T-helper 2 cell treated with Interferon-gamma antibody and Interleukin-4, amounts not matched to agents 5 μg/mL and 100 μg/mL, for 36 hours (primary cell): ENCODE measurements around the gene USO1.
A peak's percentile ranks its signal among the peaks of the same experiment; 100 is the strongest.
"Not testable (repeated sequence)": the region's sequence is repeated elsewhere in the genome, so short reads cannot be mapped to it uniquely, and the experiment has no call there.

Source experiments
- DNase-seq: peaks from one replicate; pipeline ENCODE4 v3.0.0; 2021; ENCODE audit warnings: low spot score
- H3K27ac Mint-ChIP-seq: one replicate; pipeline ENCODE4 v1.8.0; 2021; ENCODE audit warnings: mild to moderate bottlenecking, mixed read lengths
- H3K27me3 Mint-ChIP-seq: one replicate; pipeline ENCODE4 v1.8.0; 2021; ENCODE audit warnings: low read depth, mixed read lengths
- H3K36me3 Mint-ChIP-seq: one replicate; pipeline ENCODE4 v1.8.0; 2021; ENCODE audit warnings: low read depth, mixed read lengths
- H3K4me1 Mint-ChIP-seq: one replicate; pipeline ENCODE4 v1.8.0; 2021; ENCODE audit warnings: low read depth, mixed read lengths
- H3K4me3 Mint-ChIP-seq: one replicate; pipeline ENCODE4 v1.8.0; 2022; ENCODE audit warnings: mild to moderate bottlenecking, moderate library complexity, mixed read lengths
- H3K9me3 Mint-ChIP-seq: one replicate; pipeline ENCODE4 v1.8.0; 2021; ENCODE audit warnings: mixed read lengths

Gene USO1

DNA sequence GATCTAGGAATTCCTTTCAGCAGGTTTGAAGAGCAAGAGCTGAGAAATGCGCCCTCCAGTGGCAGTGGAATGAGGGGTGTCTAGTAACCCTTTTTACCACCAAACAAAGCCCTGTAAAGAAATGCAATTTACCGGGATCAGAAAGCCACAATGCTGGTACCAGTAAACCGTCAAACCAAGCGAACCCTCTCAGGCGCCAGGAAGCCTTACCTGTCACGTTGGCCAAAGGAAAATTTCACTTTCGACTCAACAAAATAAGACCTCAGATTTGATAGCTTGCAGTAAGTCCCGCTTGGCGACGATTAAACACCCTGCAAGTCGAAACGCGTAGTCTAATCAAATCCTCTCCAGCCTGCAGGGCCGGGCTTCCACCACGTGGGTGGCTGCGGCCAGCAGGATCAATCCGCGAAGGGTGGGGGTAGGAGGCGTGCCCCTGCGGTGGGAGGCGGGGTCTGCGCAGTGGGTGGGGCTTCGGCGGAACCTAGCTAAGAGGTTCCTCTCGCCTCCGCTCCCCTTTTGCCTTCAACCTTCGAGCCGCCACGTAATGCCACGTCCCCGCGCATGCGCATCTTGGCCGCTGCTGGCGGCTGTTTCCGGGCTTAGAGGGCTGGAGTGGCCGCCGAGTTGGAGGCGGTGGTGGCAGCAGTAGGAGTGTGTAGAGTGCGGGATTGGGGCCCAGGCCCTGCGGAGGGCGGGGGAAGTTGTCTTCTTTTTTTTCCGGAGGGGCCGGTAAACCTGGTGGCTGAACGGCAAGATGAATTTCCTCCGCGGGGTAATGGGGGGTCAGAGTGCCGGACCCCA is at the start of gene USO1:
Gene USO1 (plus strand): TSS at position 512 of the 801 bp plus-strand sequence. CDS start 243 bp downstream, at position 755.
- peak within 1 kb of the TSS; percentile 100 for H3K27ac Mint-ChIP-seq
- peak; percentile 99 for DNase-seq
- H3K27me3 Mint-ChIP-seq, result no peaks in the 10 kb centered on the region
- no peaks in the 10 kb centered on the region for H3K9me3 Mint-ChIP-seq
- H3K36me3 Mint-ChIP-seq, result peaks cover 12% of the 10 kb centered on the region
- peak within 1 kb of the TSS; percentile 100 for H3K4me3 Mint-ChIP-seq
- H3K4me1 Mint-ChIP-seq, result peaks cover 28% of the 10 kb centered on the region

DNA sequence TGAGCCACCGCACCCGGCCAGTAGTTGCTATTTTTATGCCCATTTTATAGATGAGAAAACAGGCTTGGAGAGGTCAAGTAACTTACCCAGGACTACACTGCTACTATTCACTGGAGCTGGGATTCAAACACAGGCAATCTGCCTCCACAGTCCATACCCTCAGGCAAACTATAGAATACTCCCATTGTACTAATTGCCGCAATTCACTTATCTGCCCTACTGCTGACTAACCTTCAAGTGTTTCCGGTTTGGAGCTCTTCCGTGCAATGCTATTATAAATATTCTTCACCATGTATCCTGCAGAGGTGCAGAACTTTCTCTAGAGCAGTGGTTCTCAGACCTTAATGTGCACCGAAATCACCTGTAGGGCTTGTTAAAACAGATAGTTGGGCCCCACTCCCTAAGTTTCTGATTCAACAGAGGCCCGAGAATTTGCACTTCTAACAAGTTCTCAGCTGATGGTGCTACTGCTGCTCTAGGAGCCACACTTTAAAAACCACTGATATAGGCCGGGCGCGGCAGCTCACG is 49.3 kb upstream of the USO1 start:
- H3K4me1 Mint-ChIP-seq, result peaks cover 25% of the 10 kb centered on the region
- no peaks in the 10 kb centered on the region for H3K9me3 Mint-ChIP-seq
- no peak for DNase-seq
- peak overlapping the region; percentile 39 for H3K27ac Mint-ChIP-seq
- peaks cover 11% of the 10 kb centered on the region for H3K36me3 Mint-ChIP-seq
- no peak overlapping the region for H3K4me3 Mint-ChIP-seq
- no peaks in the 10 kb centered on the region for H3K27me3 Mint-ChIP-seq

DNA sequence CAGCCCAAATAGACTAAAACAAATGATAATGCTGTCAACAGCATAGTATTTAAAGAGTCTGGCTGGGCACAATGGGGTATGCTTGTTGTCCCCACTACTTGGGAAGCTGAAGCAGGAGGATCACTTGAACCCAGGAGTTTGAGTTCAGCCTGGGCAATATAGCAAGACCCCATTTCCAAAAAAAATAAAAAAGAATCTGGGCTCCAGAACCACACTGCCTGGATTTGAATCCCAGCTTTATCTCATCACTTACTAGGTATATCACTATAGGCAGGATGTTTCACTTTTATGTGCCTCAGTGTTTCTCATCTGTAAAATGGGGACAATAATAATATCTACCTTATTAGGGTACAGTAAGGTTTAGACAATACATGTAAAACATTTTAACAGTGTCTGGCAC is 45.9 kb upstream of the USO1 start:
- Mint-ChIP-seq H3K4me1 (peaks cover 24% of the 10 kb centered on the region), H3K27ac (no peak overlapping the region), H3K4me3 (no peak overlapping the region), H3K27me3 (no peaks in the 10 kb centered on the region), H3K36me3 (no peaks in the 10 kb centered on the region), H3K9me3 (no peaks in the 10 kb centered on the region)
- DNase-seq, result no peak

- no peaks in the 10 kb centered on the region for H3K27me3 Mint-ChIP-seq
- no peaks in the 10 kb centered on the region for H3K9me3 Mint-ChIP-seq
- peaks cover 23% of the 10 kb centered on the region for H3K4me1 Mint-ChIP-seq
- no peak overlapping the region for H3K27ac Mint-ChIP-seq
- no peak for DNase-seq
- no peaks in the 10 kb centered on the region for H3K36me3 Mint-ChIP-seq
- H3K4me3 Mint-ChIP-seq, result no peak overlapping the region
Observed at GRCh38 chr4:75678965-75679364, 45.4 kb upstream of the USO1 start.

- Mint-ChIP-seq H3K27me3 (no peaks in the 10 kb centered on the region), H3K9me3 (no peaks in the 10 kb centered on the region), H3K27ac (no peak overlapping the region), H3K4me1 (peaks cover 21% of the 10 kb centered on the region), H3K4me3 (no peak overlapping the region), H3K36me3 (no peaks in the 10 kb centered on the region)
- no peak for DNase-seq
Observed at GRCh38 chr4:75679876-75680575, 44.4 kb upstream of the USO1 start.

DNA sequence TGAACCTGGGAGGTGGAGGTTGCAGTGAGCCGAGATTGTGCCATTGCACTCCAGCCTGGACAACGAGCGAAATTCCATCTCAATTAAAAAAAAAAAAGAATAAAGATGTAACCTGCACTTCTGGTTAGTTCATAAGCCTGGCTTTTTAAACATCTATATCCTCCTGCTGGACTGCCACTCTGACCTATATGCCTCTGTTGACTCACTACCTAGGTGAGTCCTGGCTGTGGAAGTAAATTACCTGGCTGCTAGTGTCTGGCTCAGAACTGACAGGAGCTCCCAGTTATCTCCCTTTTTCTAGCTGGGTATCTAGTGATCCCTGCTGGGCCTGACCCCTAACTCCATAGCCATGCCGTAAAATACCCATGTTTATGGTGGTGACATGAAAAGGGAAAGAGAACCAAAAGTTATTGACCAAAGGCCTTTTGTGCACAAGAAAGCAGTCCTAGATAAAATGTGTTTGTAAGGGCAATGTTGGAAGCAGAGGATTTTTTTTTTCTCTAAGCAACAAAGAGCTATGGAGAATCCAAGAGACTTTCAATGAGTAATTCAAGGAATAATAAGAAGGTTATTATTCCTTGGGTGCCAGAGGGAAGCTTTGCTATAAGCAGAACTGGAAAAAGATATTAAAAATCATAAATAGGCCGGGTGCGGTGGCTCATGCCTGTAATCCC is 40.8 kb upstream of the USO1 start:
- peaks cover 21% of the 10 kb centered on the region for H3K4me1 Mint-ChIP-seq
- H3K27ac Mint-ChIP-seq, result no peak overlapping the region
- peaks cover 4% of the 10 kb centered on the region for H3K9me3 Mint-ChIP-seq
- no peak for DNase-seq
- H3K4me3 Mint-ChIP-seq, result no peak overlapping the region
- H3K27me3 Mint-ChIP-seq, result no peaks in the 10 kb centered on the region
- peaks cover 3% of the 10 kb centered on the region for H3K36me3 Mint-ChIP-seq

GRCh38 chr4:75685546-75686189 is 38.7 kb upstream of the USO1 start:
- peaks cover 3% of the 10 kb centered on the region for H3K36me3 Mint-ChIP-seq
- peaks cover 19% of the 10 kb centered on the region for H3K4me1 Mint-ChIP-seq
- no peak overlapping the region for H3K27ac Mint-ChIP-seq
- no peak overlapping the region for H3K4me3 Mint-ChIP-seq
- no peaks in the 10 kb centered on the region for H3K27me3 Mint-ChIP-seq
- peaks cover 4% of the 10 kb centered on the region for H3K9me3 Mint-ChIP-seq
- no peak for DNase-seq

DNA sequence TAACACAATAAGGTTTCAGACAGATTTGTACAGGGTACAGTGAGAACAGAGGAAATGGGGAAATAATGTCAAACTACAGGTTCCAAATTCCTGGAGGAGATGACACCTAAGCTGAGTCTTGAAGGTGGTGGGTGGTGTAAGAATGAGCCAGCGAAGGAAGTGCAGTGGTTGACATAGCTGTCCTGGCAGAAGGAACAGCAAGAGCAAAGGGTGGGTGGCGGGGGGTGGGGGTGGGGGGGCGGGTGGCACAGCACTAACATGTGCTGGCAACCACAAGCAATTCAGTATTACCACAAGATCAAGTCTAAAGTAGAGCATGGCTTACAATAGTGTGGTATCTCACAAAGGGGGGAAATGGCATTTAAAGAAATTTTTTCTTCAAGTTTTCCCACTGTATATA is 38.0 kb upstream of the USO1 start:
- Mint-ChIP-seq H3K4me1 (peaks cover 19% of the 10 kb centered on the region), H3K36me3 (peaks cover 3% of the 10 kb centered on the region), H3K9me3 (peaks cover 4% of the 10 kb centered on the region), H3K27ac (no peak overlapping the region), H3K27me3 (no peaks in the 10 kb centered on the region), H3K4me3 (no peak overlapping the region)
- DNase-seq, result no peak

DNA sequence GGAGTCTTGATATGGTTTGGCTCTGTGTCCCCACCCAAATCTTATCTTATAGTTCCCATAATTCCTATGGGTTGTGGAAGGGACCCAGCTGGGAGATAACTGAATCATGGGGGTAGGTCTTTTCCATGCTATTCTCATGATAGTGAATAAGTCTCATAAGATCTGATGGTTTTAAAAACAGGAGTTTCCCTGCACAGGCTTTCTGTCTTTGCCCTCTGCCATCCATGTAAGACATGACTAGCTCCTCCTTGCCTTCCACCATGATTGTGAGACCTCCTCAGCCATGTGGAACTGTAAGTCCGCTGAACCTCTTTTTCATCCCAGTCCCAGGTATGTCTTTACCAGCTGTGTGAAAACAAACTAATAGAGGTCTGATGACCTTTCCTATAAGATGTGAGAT is 37.3 kb upstream of the USO1 start:
- H3K9me3 Mint-ChIP-seq, DNase-seq, H3K36me3 Mint-ChIP-seq, H3K4me3 Mint-ChIP-seq, H3K27ac Mint-ChIP-seq, H3K27me3 Mint-ChIP-seq: not testable (repeated sequence)
- H3K4me1 Mint-ChIP-seq, result peaks cover 19% of the 10 kb centered on the region

GRCh38 chr4:75692066-75692465 is 32.3 kb upstream of the USO1 start:
- H3K4me3 Mint-ChIP-seq, H3K27me3 Mint-ChIP-seq, H3K4me1 Mint-ChIP-seq, DNase-seq, H3K9me3 Mint-ChIP-seq, H3K27ac Mint-ChIP-seq: not testable (repeated sequence)
- H3K36me3 Mint-ChIP-seq, result peaks cover 12% of the 10 kb centered on the region

GRCh38 chr4:75696071-75696470 is 28.3 kb upstream of the USO1 start:
- Mint-ChIP-seq H3K27ac (peak overlapping the region; percentile 1), H3K9me3 (no peaks in the 10 kb centered on the region), H3K36me3 (peaks cover 8% of the 10 kb centered on the region), H3K4me3 (no peak overlapping the region), H3K4me1 (peaks cover 21% of the 10 kb centered on the region), H3K27me3 (no peaks in the 10 kb centered on the region)
- no peak for DNase-seq

DNA sequence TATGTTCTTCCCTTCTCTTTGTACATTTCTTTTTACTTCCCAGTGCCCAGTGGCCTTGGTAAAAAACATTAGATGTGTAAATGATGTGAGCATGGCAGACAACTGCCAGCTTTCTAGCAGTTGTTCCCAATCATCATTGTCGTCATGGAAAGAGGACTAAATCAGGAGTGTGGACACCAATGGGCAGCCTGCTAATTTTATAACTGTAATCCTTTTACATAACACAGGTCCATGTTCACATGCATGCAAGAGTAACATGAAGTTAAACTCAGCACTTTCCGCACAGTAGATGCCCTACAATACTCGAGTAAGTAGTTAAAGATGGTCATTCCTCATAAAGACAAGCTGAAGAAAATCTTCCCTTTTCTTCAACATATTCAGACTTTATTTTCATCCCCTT is 27.8 kb upstream of the USO1 start:
- Mint-ChIP-seq H3K4me3 (no peak overlapping the region), H3K27ac (no peak overlapping the region), H3K9me3 (no peaks in the 10 kb centered on the region), H3K27me3 (no peaks in the 10 kb centered on the region), H3K36me3 (peaks cover 8% of the 10 kb centered on the region), H3K4me1 (peaks cover 21% of the 10 kb centered on the region)
- no peak for DNase-seq

GRCh38 chr4:75698162-75698962 is 26.0 kb upstream of the USO1 start:
- peak overlapping the region; percentile 37 for H3K4me3 Mint-ChIP-seq
- peak; percentile 32 for DNase-seq
- no peaks in the 10 kb centered on the region for H3K9me3 Mint-ChIP-seq
- H3K27me3 Mint-ChIP-seq, result no peaks in the 10 kb centered on the region
- H3K4me1 Mint-ChIP-seq, result peaks cover 23% of the 10 kb centered on the region
- H3K27ac Mint-ChIP-seq, result peak overlapping the region; percentile 71
- H3K36me3 Mint-ChIP-seq, result peaks cover 6% of the 10 kb centered on the region
